Osteocyte (in vitro differentiated cells): Measurements from ENCODE around the gene LCE1A. TPM values are rescaled to one million over a fixed set of nuclear protein-coding genes. Genes with fewer than 3 reads are reported as not detected.

Source experiments
- DNase-seq: peaks from one replicate; pipeline ENCODE4 v3.0.0; 2021; ENCODE audit warnings: mixed read lengths; ENCODE audit not compliant: unreplicated experiment; ENCODE audit errors: extremely low spot score
- H3K27ac Mint-ChIP-seq: one replicate; pipeline ENCODE4 v1.8.0; 2021; ENCODE audit warnings: mild to moderate bottlenecking, mixed read lengths; ENCODE audit not compliant: unreplicated experiment
- H3K27me3 Mint-ChIP-seq: one replicate; pipeline ENCODE4 v1.8.0; 2021; ENCODE audit warnings: mixed read lengths; ENCODE audit not compliant: unreplicated experiment
- H3K36me3 Mint-ChIP-seq: one replicate; pipeline ENCODE4 v1.8.0; 2021; ENCODE audit warnings: mixed read lengths; ENCODE audit not compliant: unreplicated experiment
- H3K4me1 Mint-ChIP-seq: one replicate; pipeline ENCODE4 v1.8.0; 2021; ENCODE audit warnings: mixed read lengths; ENCODE audit not compliant: unreplicated experiment
- H3K4me3 Mint-ChIP-seq: one replicate; pipeline ENCODE4 v1.8.0; 2021; ENCODE audit warnings: mild to moderate bottlenecking, moderate library complexity, mixed read lengths; ENCODE audit not compliant: unreplicated experiment
- H3K9me3 Mint-ChIP-seq: one replicate; pipeline ENCODE4 v1.8.0; 2021; ENCODE audit warnings: mixed read lengths; ENCODE audit not compliant: unreplicated experiment
- CTCF ChIP-seq: fragments of 200-600 bp; sonication (generic); IDR thresholded peaks from 2 replicates; pipeline ENCODE4 v1.5.0; 2021; ENCODE audit warnings: antibody characterized with exemption, mild to moderate bottlenecking, moderate library complexity
- total RNA-seq: library from RNA; stranded (reverse); gene quantifications from 2 replicates; pipeline ENCODE4 v1.2.1, GENCODE V29; 2021

Gene LCE1A
- total RNA-seq, 1 donor from 2014 or later: not detected

- Mint-ChIP-seq H3K9me3 (peaks cover 4% of the 10 kb centered on the region), H3K4me1 (no peaks in the 10 kb centered on the region), H3K27me3 (no peaks in the 10 kb centered on the region), H3K36me3 (no peaks in the 10 kb centered on the region), H3K27ac (no peak overlapping the region), H3K4me3 (no peak overlapping the region)
- TF ChIP-seq CTCF: no peak
- DNase-seq: no peak
Observed at GRCh38 chr1:152817309-152817708, 10.0 kb upstream of the LCE1A start.

- no peaks in the 10 kb centered on the region for H3K9me3 Mint-ChIP-seq
- no peak overlapping the region for H3K4me3 Mint-ChIP-seq
- H3K36me3 Mint-ChIP-seq: no peaks in the 10 kb centered on the region
- no peak overlapping the region for H3K27ac Mint-ChIP-seq
- DNase-seq: no peak
- H3K4me1 Mint-ChIP-seq: no peaks in the 10 kb centered on the region
- H3K27me3 Mint-ChIP-seq: no peaks in the 10 kb centered on the region
- TF ChIP-seq CTCF: no peak
Observed at GRCh38 chr1:152823294-152823693, 4.0 kb upstream of the LCE1A start.

DNA sequence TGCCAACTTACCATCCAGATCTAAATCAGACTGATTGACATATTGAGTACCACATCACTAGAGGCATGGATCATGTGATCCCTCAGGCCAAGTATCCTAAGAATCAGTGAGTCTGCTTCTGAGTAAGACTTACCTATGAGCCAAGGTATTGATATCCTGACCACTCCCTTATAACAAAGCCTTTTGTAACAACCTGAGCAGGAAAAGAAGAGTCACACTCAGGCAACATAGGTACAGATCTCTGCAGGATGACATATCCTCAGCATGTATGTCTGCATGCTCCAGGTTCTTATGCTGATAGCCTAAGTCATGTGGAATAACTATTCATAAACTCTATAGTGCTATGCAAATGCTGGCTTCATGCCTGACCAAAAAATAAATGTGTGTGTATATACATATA, 2.3 kb upstream of the LCE1A start:
- H3K27me3 Mint-ChIP-seq: no peaks in the 10 kb centered on the region
- no peaks in the 10 kb centered on the region for H3K4me1 Mint-ChIP-seq
- H3K9me3 Mint-ChIP-seq: peaks cover 4% of the 10 kb centered on the region
- TF ChIP-seq CTCF: no peak
- no peaks in the 10 kb centered on the region for H3K36me3 Mint-ChIP-seq
- DNase-seq: no peak
- no peak overlapping the region for H3K4me3 Mint-ChIP-seq
- no peak overlapping the region for H3K27ac Mint-ChIP-seq

- Mint-ChIP-seq H3K4me3 (no peak overlapping the region), H3K36me3 (no peaks in the 10 kb centered on the region), H3K9me3 (peaks cover 5% of the 10 kb centered on the region), H3K4me1 (no peaks in the 10 kb centered on the region), H3K27ac (no peak overlapping the region), H3K27me3 (no peaks in the 10 kb centered on the region)
- DNase-seq: no peak
- TF ChIP-seq CTCF: no peak
Observed at GRCh38 chr1:152836870-152837269, 9.6 kb downstream of the LCE1A start.

- no peak for DNase-seq
- Mint-ChIP-seq H3K4me1 (no peaks in the 10 kb centered on the region), H3K27ac (no peak within 1 kb of the TSS), H3K4me3 (no peak within 1 kb of the TSS), H3K9me3 (no peaks in the 10 kb centered on the region), H3K36me3 (no peaks in the 10 kb centered on the region), H3K27me3 (no peaks in the 10 kb centered on the region)
- TF ChIP-seq CTCF: no peak
Observed at GRCh38 chr1:152842556-152842955, 15.3 kb downstream of the LCE1A start, which contains the start of gene LCE6A. Gene LCE6A (plus strand): TSS chr1:152842856. CDS start chr1:152843521, 665 bp downstream.
